Eye (tissue), 1 donor: Measurements from ENCODE around the gene LSG1.

Experiments
- DNase-seq: peaks from one replicate; pipeline ENCODE4 v3.0.0-alpha.2; 2015

Gene LSG1

DNA sequence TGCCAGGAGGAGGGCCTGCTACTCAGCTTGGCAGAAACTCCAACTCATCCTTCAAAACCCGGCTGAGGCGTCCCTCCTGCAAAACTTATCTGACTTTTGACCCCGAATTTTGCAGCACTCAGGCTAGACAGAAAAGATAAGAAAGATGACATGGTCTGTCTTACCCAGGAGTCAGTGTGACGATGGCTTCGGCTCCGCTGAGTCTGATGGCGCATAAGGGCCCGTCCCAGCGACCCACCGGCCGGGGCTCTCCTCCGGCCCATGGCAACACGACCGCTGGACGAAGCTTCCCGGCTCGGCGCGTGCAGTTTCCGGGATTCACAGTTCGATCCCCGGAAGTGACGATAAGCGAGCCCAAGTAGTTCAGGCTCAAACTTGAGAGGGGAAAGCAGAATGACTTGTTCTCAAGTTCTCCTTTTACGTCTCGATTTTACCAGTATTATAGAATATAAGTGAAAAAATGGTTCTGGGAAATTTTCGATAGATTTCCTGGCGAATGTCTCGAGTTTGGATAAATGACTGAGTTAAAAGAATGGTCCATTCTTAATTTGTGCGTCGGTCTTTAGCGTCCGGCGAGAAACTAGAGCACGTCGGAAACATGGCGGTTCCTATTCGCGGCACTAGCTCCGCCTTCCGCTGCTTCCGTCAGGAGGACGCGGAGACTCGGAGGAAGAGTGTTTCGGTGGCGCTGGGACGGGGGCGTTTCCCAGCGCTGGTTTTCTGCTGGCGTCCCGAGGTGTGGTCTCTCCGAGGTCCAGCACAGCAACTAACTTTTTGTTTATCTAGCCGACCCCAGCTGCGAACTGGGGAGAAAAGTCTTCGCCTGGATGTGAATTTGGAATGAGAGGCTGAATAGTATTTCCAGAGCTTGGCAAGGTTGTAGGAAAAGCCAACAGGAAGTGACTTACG is at the start of gene LSG1:
TSS of gene LSG1 (minus strand) at position 292 of the 909 bp plus-strand sequence. CDS start at position 263, 29 bp downstream.
- peak; percentile 99 for DNase-seq

DNA sequence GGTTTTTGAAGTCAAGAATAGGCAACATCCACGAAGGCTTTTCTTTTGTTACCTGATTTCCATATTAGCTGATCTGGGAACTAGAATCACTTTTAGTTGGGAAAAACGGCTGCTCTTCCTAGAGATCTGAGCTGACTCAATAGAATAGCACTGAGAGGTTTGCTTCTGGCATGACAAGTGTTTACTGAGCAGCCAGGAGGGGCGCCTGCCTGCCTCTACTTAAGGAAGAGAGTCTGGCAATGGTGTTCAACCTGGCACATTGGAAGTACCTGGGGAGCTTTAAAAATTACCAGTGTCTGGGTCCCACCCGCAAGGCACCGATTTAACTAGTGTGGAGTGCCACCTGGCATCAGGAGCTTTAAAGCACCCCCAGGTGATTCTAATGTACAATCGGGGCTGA is 48.1 kb upstream of the LSG1 start:
- DNase-seq, result no peak

DNA sequence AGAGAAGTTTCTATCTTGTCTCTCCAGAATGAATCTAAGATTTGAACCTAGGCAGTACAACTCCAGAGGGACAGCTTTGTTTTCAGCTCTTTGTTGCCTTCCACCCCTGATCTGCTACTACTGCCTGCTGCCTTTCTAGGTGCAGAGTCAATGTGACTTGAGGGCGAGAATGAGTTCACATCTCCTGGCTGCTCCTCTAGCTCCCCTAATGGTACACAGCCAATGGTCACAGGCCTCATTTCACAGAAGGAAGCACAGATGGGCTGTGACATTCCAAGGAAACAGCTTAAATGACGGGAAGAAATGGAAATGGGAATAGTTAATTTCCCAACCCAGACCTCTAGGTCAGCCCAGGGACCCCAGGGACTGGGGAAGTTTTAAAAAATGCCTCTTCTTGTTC is 46.1 kb upstream of the LSG1 start:
- DNase-seq, result peak; percentile 41

DNA sequence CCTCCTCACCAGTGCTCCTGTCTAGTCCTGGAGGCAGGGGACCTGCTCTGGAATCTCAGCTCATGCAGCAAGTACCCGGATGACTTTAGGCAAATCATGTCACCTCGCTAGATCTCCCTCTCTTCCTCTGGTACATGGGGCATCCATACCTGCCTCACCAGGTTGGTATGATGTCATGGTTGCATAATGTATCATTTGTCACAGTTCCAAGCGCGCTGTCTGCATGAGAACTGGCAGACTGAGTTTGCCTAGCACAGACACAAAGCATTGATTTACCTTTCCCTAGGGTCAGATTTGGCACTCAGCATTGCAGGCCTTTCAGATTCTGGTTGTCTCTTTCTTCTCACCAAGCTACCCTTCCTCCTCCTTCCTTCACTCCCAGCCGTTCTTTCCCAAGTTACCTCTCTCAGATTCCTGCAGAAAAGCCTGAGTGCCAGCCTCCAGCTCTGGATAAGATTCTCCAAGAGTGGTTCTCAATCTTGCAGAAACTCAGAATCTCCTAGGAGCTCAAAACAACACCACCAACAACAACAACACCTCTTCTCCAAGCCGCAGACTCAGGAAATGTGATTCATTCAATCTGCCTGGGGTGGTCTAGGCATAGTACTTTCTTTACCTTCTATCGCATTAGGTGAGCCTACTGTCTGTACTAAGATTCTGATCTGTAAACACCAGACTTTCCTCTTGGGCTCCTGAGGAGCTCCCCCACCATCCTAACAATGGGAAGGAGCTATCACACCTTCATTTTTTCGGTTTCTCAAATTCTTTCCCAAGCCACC is 43.2 kb upstream of the LSG1 start:
- DNase-seq, result no peak

DNA sequence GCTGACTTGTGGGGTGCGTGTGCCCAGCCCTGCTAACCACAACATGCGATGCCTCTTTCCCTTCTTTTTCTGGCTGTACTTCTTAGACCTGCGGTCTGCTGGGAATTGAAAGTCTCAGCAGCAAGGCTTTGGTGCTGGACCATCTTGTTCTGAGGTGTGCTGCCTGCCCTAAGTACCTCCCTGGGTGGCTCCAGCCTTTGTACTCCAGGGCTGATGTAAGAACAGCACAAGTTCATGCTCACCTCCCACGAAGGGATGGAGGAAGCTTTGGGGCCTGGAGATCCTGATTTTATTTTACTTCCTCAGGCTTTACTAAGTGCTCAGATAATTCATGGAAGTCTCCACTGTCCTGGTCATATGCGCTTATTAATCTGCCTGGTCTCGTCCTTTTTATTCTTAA is 42.6 kb upstream of the LSG1 start:
- no peak for DNase-seq

DNA sequence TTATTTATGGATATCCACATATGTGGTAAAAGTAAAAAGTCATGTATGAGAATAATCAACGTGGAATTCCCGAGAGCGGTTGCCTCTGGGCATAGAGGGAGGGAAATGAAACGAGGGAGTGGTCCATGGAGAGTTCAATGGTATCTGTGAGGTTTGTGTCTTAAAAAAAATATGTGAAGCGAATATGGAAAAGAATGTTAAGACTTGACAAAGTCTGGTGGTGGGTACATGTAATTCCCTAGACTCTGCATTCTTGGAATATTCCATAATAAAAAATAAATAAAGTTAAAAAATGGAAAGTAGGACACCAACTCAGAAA is 42.1 kb upstream of the LSG1 start:
- DNase-seq, result no peak

DNA sequence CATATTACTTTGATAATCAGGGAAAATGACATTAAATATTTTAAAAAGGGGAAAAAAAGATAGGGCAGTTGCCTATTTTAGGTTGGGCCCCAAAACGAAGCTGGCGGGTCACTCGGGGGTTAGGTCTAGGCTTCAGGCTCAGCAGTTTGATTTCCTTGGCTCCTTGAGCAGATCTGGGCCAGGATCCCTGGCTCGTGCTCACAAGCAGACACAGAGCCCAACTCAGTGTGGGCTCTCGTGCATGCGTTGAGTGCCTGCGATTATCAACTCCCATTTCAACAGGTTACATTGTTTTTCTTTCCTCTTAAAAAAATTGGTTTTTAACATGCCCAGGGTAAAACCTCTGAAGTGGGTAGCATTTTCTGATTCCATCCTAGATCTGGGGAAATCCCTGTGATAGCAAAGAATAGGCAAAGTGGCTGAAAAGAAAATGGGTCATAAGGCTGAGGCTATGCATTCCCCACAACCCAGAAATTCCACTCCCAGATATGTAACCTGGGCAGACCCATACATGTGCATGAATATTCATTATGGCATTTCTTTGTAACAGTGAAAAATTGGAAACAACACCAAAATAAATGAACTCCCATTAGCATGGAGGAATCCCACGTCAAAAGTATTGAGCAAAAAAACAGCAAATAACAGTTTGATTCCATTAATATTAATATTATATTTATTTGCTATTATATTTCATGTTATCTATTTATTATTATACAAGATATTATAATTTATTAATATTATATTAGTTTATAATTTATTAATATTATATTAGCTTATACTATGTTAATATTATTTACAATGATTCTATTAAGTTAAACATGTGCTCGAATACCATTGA is 41.5 kb upstream of the LSG1 start:
- no peak for DNase-seq

DNA sequence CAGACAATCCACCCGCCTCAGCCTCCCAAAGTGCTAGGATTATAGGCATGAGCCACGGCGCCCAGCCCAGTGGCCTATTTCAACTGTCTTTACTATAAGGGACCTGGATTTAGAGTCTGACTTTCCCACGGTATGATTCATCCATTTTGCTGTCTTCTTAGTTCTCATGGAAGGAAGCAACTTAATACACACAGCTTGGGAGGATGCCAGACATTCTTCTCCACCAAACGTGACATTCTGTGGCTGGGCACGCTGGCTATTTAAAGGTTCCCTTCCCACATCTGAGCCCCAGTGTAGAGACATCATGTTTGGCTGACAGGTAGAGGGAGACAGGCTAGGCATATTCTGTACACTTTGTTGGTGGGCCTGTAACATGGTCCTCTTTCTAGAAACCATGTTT is 39.9 kb upstream of the LSG1 start:
- peak; percentile 60 for DNase-seq

DNA sequence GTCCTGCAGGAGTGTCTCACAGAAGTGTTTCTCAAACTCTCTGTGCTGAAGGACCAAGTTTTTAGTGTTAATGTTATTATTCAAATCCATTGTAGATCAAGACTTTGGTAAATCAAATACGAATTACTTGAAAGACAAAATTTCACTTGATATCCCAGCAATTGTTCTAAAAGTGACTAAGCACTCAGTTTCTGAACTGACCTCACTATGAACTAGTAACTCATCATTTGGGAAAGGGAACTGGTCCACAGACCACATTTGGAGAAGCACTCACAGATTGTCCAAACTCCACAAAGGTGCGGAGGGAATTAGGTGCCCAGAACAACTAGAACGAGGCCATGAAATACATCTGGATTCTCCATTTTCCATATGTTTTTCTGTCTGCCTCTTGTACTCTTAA is 39.3 kb upstream of the LSG1 start:
- no peak for DNase-seq

DNA sequence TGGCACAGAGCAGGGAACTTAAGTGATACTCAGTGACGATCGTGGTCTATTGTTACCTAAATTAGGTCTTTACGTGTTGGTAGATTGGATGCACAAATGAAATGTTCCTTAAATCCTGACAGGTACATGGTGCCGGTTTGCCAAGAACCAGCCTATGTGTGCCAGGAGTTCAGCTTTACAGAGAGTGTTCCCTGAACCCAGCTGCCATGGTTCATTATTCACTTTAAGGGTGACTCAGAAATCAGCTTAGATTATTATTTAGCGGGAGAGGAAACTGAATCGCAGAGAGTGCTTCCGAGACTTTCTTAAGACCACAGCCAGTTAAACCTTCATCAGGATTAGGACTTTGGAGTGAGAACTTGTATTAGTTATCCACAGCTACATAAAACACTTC is 35.2 kb upstream of the LSG1 start:
- no peak for DNase-seq

DNA sequence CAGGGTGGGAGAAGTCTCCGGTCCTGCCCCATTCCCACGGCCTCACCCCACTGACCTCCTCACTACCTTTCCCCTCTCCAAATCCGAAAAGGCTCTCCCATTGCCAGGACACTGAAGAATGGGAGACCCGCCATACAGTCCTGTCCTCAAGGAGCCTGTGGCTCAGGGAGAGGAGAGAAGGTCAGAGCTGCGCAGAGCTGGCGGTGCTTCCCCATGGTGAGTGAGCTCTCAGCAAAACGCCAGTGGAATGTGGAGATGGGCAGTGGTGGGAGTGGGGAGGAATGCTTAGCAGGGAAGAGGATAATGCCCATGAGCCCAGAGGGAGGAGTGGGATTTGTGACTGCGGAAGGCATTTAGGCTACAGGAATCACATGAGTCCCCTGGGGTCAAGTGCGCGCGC is 33.8 kb upstream of the LSG1 start:
- DNase-seq, result peak; percentile 49

DNA sequence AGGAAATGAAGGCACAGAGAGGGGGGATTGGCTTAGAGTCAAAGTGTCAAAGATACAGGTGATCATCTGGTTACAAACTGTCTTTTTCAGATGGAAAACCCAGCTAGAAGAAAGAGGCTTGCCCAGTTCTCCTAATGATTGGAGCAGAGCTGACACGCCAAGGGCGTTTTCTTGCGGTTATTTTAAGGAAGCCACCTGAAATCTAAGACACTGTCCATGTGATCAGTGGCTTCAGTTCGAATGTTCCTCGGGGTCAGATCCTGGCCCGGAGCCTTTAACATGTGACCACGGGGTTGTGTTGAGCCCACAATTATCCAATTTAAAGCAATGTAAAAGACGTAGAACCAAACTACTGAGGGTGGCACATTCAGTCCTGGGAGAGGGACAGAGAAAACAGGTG is 33.2 kb upstream of the LSG1 start:
- no peak for DNase-seq

DNA sequence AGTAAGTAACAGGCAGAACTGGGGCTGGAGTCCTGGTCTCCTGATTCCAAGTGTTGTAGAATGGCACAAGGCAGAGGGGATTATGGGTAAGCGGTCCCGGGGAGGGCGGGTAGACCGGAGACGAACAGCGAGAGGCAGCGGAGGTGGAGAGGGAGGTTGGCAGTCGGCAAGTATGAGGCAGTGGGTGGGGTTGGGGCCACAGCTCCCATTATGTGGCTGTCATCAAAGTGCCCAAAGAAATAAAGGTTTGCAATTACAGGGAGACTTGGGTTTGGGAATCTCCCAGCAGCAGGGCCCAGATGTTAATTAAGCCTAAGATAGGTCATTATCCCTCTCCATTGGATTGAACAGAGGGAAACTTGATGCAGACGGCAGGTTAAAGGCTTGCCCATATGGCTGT is 30.6 kb upstream of the LSG1 start:
- DNase-seq, result no peak

DNA sequence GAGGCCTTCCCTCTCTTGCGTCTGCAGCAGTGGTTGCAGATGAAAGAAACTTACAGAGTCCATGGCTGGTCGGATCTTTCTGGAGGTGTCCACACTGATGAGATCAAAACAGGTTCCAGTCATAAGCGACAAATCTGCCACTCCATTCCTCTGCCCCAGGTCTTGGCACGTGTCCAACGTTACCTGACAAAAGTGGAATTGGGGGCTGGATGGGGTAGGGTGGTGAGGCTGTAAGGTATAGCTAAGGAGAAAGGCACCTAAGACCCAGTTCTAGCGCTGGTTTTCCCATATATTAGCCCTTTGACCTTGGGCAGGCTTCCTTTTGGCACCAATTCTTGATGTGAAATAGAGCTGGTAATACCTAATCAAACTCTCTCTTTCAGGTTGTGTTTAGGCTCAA is 24.7 kb upstream of the LSG1 start:
- no peak for DNase-seq

DNA sequence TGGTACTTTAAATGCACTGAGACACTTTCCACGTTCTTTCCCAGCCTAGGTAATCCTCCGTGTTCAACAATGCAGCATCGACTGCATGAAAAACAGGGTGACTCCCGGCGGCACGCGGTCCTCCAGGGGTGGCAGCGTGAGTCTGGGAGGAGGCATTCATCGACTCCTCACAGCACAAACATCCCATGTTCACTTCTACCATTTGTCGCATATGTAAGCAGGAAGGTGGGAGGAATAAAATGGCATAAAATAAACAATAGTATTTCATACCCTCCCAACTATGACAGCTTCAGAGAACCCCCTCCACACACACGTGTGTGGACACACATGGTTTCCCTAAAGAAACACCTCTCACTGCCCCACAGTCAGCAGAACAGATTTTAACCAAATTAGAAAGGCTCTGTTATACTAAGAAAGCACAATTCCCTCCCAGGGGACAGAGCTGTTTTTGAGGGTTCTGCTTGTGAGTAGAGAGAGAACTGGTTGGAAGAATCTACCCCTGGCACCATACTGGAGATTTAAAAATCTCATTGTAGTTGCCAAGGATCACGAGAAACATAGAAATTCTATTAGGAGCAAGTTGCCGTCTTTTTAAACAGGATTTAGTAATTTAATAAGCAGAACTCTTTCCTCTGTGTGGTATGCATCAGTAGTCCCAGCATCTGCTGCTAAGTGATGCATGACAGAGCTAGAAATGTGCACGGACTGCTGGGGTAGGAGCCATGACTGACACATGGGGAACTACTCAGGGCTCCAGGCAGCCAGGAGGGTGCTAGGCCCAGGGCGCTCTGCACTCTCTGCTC is 19.7 kb upstream of the LSG1 start:
- peak; percentile 85 for DNase-seq

DNA sequence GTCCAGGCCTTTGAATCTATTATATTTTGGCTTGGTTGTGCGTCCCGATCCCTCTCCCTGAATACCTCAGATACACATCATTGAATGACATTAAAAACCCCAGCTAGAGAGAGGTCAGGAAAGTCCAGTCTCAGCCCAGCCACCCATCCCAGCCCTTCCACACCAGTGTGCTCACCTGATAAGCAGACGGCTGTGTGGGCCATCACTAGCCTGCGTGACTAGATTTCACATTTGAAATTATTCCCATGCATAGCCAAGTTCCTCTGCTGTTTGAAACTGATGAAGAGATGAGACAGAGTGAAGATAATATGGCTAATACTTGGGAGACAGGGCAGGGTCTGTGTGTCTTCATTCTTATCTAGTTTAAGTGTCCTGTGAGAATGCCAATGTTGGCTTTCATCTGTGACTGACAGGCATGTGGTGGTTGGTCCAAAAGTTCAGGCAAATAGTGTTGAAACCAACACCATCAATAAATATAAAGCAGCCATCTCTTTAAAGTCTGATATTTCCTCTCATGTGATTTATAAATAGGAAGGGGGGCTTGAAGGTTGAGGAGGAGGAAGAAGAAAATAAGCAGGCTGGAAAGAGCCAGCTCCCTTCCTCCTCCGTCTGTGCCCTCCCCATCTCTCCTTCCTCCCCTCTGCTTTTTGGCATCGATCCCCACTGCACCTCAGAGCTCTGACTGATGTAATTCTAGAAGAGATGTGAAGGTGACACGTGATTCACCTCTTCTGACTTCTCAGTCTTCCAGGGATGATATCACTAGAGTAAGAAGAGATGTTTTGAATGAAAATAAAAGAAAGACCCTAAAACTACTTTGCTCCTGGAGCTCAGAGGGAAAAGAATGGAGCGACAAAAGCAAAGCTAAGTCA is 18.7 kb upstream of the LSG1 start:
- DNase-seq, result peak; percentile 62

DNA sequence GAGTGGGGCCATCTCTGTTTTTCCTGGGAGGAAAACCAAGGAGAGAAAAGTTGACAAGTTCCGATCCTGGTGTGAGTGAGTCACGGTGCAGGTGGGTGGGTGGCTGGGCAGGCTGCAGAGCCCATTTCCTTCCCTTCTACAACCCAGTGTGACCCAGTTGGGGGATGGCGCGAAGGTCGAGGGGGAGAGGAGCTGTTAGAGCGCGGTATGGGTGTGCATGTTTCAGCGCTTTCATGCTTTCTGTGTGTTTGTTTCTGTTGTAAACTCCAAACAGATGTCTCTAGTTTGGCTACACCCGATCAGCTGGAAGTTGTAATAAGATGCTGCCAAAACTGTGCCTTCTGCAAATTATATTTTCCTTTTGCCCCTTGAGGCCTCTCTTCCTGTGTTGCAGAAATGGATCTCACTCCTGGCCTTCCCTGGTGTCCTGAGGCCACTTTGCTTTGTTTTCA is 17.5 kb upstream of the LSG1 start:
- DNase-seq, result peak; percentile 81

DNA sequence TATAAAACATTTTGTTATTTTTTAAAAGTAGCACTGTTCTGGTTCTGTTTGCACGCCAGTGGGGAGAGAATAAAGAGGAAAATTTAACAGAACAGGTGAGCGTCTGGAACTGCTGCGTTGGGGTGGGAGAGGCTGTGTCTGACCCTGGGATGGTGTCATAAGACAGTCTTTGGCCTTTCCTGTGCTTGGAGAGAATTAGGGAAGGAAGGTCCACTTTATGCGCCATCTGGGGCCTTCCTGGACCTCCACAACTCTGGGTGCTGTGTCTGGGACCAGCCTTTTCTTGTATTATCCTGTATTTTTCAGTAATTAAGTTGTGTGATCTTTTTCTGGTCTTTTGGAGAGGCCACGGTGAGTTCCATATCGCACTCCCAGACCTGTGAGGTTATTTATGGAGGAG is 17.0 kb upstream of the LSG1 start:
- peak; percentile 20 for DNase-seq

DNA sequence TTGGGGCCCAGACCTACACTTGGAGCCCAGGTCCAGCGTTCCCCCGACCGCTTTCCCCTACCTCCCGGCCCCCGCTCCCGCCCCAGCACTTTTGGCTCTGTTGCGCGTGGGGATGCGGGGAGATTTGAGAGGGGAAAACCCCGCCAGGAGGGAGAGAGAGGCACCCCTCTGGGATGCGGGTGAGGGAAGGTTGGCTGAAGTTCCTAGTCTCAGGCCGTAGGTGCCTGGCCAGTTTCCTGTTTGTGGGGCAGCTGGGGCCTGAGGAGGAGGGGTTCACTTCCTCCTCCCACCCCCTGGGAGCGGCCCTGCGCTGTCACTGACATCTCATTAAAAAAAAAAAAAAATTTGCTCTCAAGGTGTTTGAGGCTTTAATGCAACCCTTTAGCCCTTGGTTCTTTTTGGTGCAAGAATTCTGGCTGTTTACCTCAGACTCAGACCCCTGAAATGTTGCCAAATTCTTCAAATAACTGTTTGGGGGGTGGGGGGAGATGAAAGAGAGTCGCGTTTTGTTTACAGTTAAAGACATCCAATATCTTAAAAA is 16.3 kb upstream of the LSG1 start:
- peak; percentile 68 for DNase-seq

DNA sequence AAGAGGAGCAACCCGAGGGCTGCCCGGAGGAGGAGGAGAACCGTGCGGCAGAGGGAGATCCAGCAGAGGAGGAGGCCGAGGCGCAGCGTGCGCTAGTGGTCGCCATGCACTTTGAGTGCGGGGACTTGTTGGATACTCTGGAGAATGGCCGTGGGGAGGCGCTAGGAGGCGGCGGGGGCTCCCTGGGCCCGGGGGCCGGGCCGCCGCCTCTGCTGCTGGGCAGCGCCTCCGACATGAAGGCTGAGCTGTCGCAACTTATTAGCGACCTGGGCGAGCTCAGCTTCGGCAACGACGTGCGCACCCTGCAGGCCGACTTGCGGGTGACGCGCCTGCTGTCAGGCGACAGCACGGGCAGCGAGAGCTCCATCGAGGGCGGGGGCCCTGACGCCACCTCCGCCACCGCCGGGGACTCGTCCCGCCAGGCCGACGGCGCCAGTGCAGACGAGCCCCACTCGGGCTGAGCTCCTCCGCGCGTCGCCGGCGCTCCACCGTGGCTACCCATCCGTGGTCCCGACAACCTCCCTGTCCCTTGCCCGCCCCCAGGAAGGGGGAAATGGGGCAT is 15.7 kb upstream of the LSG1 start:
- DNase-seq, result peak; percentile 91
